ENCODE results near the gene NUTM2G.
"Not testable (repeated sequence)": the region's sequence is repeated elsewhere in the genome, so short reads cannot be mapped to it uniquely, and the experiment has no call there.

The NUTM2G gene

GRCh38 chr9:96984887-96985286, 56.2 kb downstream of the NUTM2G start:
- H3K4me1 Mint-ChIP-seq (ENCODE audit: low read depth); H3K4me3 Mint-ChIP-seq; intact Hi-C loops (cut with micrococcal nuclease); H3K36me3 Mint-ChIP-seq (ENCODE audit: low read depth); H3K27me3 Mint-ChIP-seq; H3K27ac Mint-ChIP-seq; H3K9me3 Mint-ChIP-seq: not testable (repeated sequence)
